Stimulated activated CD8-positive, alpha-beta memory T cell treated with anti-CD3 and anti-CD28 coated beads, Interleukin-12 subunit alpha, Interleukin-12 subunit beta, amount 100 ng/mL, for 1 hour (primary cell): ENCODE data around the gene SH2D2A.

ENCODE experiments used
- DNase-seq: peaks from one replicate; pipeline ENCODE4 v3.0.0-alpha.2; 2020; ENCODE audit warnings: low read depth

The SH2D2A gene

GRCh38 chr1:156803086-156803851 is 13.4 kb downstream of the SH2D2A start:
- no peak for DNase-seq

- DNase-seq = no peak
Measured at GRCh38 chr1:156802421-156802935, 14.2 kb downstream of the SH2D2A start.

GRCh38 chr1:156801409-156802121 is 15.1 kb downstream of the SH2D2A start:
- DNase-seq = no peak

- DNase-seq = no peak
Measured at GRCh38 chr1:156797212-156797871, 19.3 kb downstream of the SH2D2A start.

GRCh38 chr1:156796340-156797097 is 20.1 kb downstream of the SH2D2A start:
- DNase-seq = no peak

- no peak for DNase-seq
Measured at GRCh38 chr1:156795787-156796186, 20.9 kb downstream of the SH2D2A start.

- no peak for DNase-seq
Measured at GRCh38 chr1:156795374-156795733, 21.3 kb downstream of the SH2D2A start.

- no peak for DNase-seq
Measured at GRCh38 chr1:156794506-156795373, 21.9 kb downstream of the SH2D2A start.

GRCh38 chr1:156789621-156790318 is 26.9 kb downstream of the SH2D2A start:
- no peak for DNase-seq

GRCh38 chr1:156788136-156788535 is 28.5 kb downstream of the SH2D2A start:
- no peak for DNase-seq

GRCh38 chr1:156786640-156787039 is 30.0 kb downstream of the SH2D2A start:
- DNase-seq = no peak

- DNase-seq = no peak
Measured at GRCh38 chr1:156785458-156785857, 31.2 kb downstream of the SH2D2A start.

GRCh38 chr1:156781585-156782186 is 35.0 kb downstream of the SH2D2A start:
- DNase-seq = no peak

- DNase-seq = no peak
Measured at GRCh38 chr1:156777573-156777972, 39.1 kb downstream of the SH2D2A start.

GRCh38 chr1:156776942-156777341 is 39.7 kb downstream of the SH2D2A start:
- DNase-seq = no peak

- no peak for DNase-seq
Measured at GRCh38 chr1:156775799-156776198, 40.8 kb downstream of the SH2D2A start.

- DNase-seq = no peak
Measured at GRCh38 chr1:156773607-156774006, 43.0 kb downstream of the SH2D2A start.

GRCh38 chr1:156772728-156773497 is 43.7 kb downstream of the SH2D2A start:
- no peak for DNase-seq

GRCh38 chr1:156772222-156772621 is 44.4 kb downstream of the SH2D2A start:
- DNase-seq = no peak
